KMS-11 (cell line): ENCODE data around the gene ZXDC.

Experiments used
- H2AFZ ChIP-seq: fragments of 200-600 bp; sonication (generic); 2 replicates; pipeline ENCODE4 v1.6.1; 2016; ENCODE audit warnings: antibody characterized with exemption, mixed run types, low read depth
- H3K27ac ChIP-seq: fragments of 200-600 bp; sonication (generic); 2 replicates; pipeline ENCODE4 v1.6.1; 2016; ENCODE audit warnings: mild to moderate bottlenecking, mixed run types
- H3K27me3 ChIP-seq: fragments of 200-600 bp; sonication (generic); 2 replicates; pipeline ENCODE4 v1.6.1; 2017; ENCODE audit warnings: mild to moderate bottlenecking, low read depth, mixed run types, moderate library complexity; ENCODE audit not compliant: insufficient read depth
- H3K36me3 ChIP-seq: fragments of 200-600 bp; sonication (generic); 2 replicates; pipeline ENCODE4 v1.6.1; 2017; ENCODE audit warnings: mild to moderate bottlenecking, mixed run types; ENCODE audit not compliant: insufficient read depth
- H3K4me1 ChIP-seq: fragments of 200-600 bp; sonication (generic); 2 replicates; pipeline ENCODE4 v1.6.1; 2016; ENCODE audit warnings: mild to moderate bottlenecking, low read depth, mixed run types; ENCODE audit not compliant: poor library complexity, severe bottlenecking
- H3K4me2 ChIP-seq: fragments of 200-600 bp; sonication (generic); 2 replicates; pipeline ENCODE4 v1.7.0; 2016; ENCODE audit warnings: mild to moderate bottlenecking, mixed run types
- H3K4me3 ChIP-seq: fragments of 200-600 bp; sonication (generic); IDR thresholded peaks from 2 replicates; pipeline ENCODE4 v1.6.1; 2017; ENCODE audit warnings: low read depth, low read length, mixed read lengths; ENCODE audit not compliant: insufficient read depth
- H3K79me2 ChIP-seq: fragments of 200-600 bp; sonication (generic); 2 replicates; pipeline ENCODE4 v1.6.1; 2016; ENCODE audit warnings: low read depth, mixed run types; ENCODE audit not compliant: insufficient read depth
- H3K9ac ChIP-seq: fragments of 200-600 bp; sonication (generic); 2 replicates; pipeline ENCODE4 v1.6.1; 2016; ENCODE audit warnings: mild to moderate bottlenecking, mixed run types
- H4K20me1 ChIP-seq: fragments of 200-600 bp; sonication (generic); 2 replicates; pipeline ENCODE4 v1.6.1; 2016; ENCODE audit warnings: mild to moderate bottlenecking, mixed run types; ENCODE audit not compliant: insufficient read depth
- CTCF ChIP-seq: fragments of 200-600 bp; sonication (generic); conservative IDR thresholded peaks from 2 replicates; pipeline ENCODE4 v1.6.1; 2017; ENCODE audit warnings: low read depth, mild to moderate bottlenecking, antibody characterized with exemption, low read length, moderate library complexity, mixed read lengths

The ZXDC gene

GRCh38 chr3:126391631-126392030 lies 84.1 kb downstream of the ZXDC start:
- no peaks in the 10 kb centered on the region for H3K4me1 ChIP-seq
- TF ChIP-seq CTCF = no peak
- H3K27ac ChIP-seq = no peak overlapping the region
- no peaks in the 10 kb centered on the region for H3K79me2 ChIP-seq
- H2AFZ ChIP-seq = no peak overlapping the region
- no peaks in the 10 kb centered on the region for H3K27me3 ChIP-seq
- no peak overlapping the region for H3K4me2 ChIP-seq
- H4K20me1 ChIP-seq = no peaks in the 10 kb centered on the region
- H3K4me3 ChIP-seq = no peak overlapping the region
- no peaks in the 10 kb centered on the region for H3K36me3 ChIP-seq
- no peak overlapping the region for H3K9ac ChIP-seq

- Histone ChIP-seq H2AFZ (no peak overlapping the region), H4K20me1 (no peaks in the 10 kb centered on the region), H3K4me1 (no peaks in the 10 kb centered on the region), H3K4me3 (no peak overlapping the region), H3K9ac (no peak overlapping the region), H3K79me2 (no peaks in the 10 kb centered on the region), H3K4me2 (no peak overlapping the region), H3K27me3 (no peaks in the 10 kb centered on the region), H3K27ac (no peak overlapping the region), H3K36me3 (no peaks in the 10 kb centered on the region)
- TF ChIP-seq CTCF = no peak
Measured at GRCh38 chr3:126390751-126391150, 84.9 kb downstream of the ZXDC start.

GRCh38 chr3:126390201-126390600 lies 85.5 kb downstream of the ZXDC start:
- no peaks in the 10 kb centered on the region for H3K27me3 ChIP-seq
- H3K9ac ChIP-seq = no peak overlapping the region
- H3K4me3 ChIP-seq = no peak overlapping the region
- no peaks in the 10 kb centered on the region for H3K79me2 ChIP-seq
- no peak overlapping the region for H2AFZ ChIP-seq
- H3K36me3 ChIP-seq = no peaks in the 10 kb centered on the region
- TF ChIP-seq CTCF = no peak
- no peak overlapping the region for H3K27ac ChIP-seq
- no peak overlapping the region for H3K4me2 ChIP-seq
- no peaks in the 10 kb centered on the region for H3K4me1 ChIP-seq
- no peaks in the 10 kb centered on the region for H4K20me1 ChIP-seq

GRCh38 chr3:126389794-126390146 lies 85.9 kb downstream of the ZXDC start:
- no peaks in the 10 kb centered on the region for H3K36me3 ChIP-seq
- H3K4me2 ChIP-seq = no peak overlapping the region
- H3K4me3 ChIP-seq = no peak overlapping the region
- H3K79me2 ChIP-seq = no peaks in the 10 kb centered on the region
- H4K20me1 ChIP-seq = no peaks in the 10 kb centered on the region
- no peaks in the 10 kb centered on the region for H3K4me1 ChIP-seq
- H3K9ac ChIP-seq = no peak overlapping the region
- H2AFZ ChIP-seq = no peak overlapping the region
- H3K27me3 ChIP-seq = no peaks in the 10 kb centered on the region
- no peak for TF ChIP-seq CTCF
- H3K27ac ChIP-seq = no peak overlapping the region
